AG04450 (cell line): ENCODE measurements around the gene TMEM271. TPM values are rescaled to one million over a fixed set of nuclear protein-coding genes. Genes with fewer than 3 reads are reported as not detected.

Experiments used
- CTCF ChIA-PET: fragments of 300-600, 350-600 bp; formaldehyde crosslinking; extraction: SDS; loops from one replicate; lab custom pipeline; 2022; ENCODE audit warnings: antibody characterized with exemption, inconsistent platforms; lab: Charles Lee
- POLR2A ChIA-PET: fragments of 350-600 bp; formaldehyde crosslinking; extraction: SDS; loops from one replicate; lab custom pipeline; 2021; ENCODE audit warnings: antibody characterized with exemption, inconsistent platforms; lab: Yijun Ruan, JAX
- DNase-seq: peaks from one replicate; pipeline ENCODE4 v3.0.0-alpha.2; 2011; ENCODE audit warnings: low read depth, low spot score
- H3K27ac ChIP-seq: one replicate; pipeline ENCODE4 v1.5.1; 2012; ENCODE audit warnings: low read depth, low read length, control low read depth
- H3K27me3 ChIP-seq: one replicate; pipeline ENCODE4 v1.6.0; 2012; ENCODE audit warnings: low read length; ENCODE audit not compliant: control insufficient read depth, insufficient read depth
- H3K4me3 ChIP-seq: 2 replicates; pipeline ENCODE4 v1.5.1; 2011; ENCODE audit warnings: mild to moderate bottlenecking, low read depth, low read length, control low read depth
- H3K9me3 ChIP-seq: 2 replicates; pipeline ENCODE4 v1.5.1; 2012; ENCODE audit warnings: low read length; ENCODE audit not compliant: control insufficient read depth, insufficient read depth
- polyA plus RNA-seq: library from polyadenylated mRNA; depleted of rRNA; stranded (reverse); fragments of >200 nt; gene quantifications from 2 replicates; pipeline ENCODE4 v1.2.3, GENCODE V29; 2011
- TF ChIP-seq, protein P1 (sequence below): IDR thresholded peaks from 2 replicates; pipeline ENCODE4 v1.5.1; 2011; ENCODE audit warnings: low read depth, low read length, control low read depth, inconsistent platforms

Gene TMEM271
- polyA plus RNA-seq, 1 experiment, result not detected

DNA sequence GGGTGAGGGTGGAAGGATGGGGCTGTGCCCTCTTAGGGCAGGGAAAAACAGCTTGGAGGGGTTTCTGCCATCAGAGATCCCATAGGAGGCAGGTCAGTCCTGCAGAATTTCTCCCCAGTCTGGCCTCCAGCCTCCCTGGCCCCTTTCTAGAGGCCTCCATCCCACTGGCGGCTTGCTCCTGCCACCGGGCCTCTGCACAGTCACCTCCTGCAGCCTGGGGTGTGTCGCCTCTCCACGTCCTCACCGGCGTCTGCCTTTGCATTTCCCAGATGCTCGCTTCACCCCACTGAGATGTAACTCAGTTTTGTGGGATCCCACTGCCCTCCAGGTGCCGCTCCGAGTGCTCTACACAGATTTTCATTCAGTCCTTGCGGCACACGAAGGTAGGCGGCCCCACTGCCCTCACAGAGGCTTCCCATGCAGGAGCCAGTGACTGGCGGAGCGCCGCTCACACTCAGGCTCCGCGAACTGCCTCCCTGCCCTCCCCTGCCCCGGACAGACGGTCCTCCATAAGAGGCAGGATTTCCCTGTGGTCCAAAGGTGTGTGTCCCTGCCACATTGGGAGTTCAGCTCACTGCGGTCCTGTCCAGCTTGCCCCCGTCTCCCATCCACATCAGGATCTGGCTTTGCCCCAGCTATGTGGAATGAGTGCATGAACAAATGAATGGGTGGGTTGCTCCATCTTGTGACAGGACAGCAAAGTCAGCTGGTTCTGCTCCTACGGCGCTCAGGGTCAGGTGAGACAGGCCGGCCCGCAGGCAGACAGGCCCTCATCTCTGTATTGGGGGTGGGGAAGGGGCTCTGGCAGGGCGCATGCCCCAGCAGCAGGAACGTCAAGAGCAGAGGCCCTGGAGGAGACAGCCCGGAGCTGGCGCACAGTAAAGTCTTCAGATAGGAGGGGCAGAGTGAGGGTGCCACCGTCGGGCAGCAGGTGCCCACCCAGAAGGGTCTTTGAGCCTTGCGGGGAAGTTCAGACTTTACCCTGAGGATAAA is 2.7 kb upstream of the TMEM271 start:
- Histone ChIP-seq H3K9me3 (no peaks in the 10 kb centered on the region; the same call in 1 of the 2 replicates), H3K27ac (no peak overlapping the region), H3K27me3 (peaks cover 42% of the 10 kb centered on the region), H3K4me3 (no peak overlapping the region)
- ChIA-PET CTCF (no interaction called here), POLR2A (no interaction called here)
- no peak for DNase-seq
- TF ChIP-seq, protein P1, sequence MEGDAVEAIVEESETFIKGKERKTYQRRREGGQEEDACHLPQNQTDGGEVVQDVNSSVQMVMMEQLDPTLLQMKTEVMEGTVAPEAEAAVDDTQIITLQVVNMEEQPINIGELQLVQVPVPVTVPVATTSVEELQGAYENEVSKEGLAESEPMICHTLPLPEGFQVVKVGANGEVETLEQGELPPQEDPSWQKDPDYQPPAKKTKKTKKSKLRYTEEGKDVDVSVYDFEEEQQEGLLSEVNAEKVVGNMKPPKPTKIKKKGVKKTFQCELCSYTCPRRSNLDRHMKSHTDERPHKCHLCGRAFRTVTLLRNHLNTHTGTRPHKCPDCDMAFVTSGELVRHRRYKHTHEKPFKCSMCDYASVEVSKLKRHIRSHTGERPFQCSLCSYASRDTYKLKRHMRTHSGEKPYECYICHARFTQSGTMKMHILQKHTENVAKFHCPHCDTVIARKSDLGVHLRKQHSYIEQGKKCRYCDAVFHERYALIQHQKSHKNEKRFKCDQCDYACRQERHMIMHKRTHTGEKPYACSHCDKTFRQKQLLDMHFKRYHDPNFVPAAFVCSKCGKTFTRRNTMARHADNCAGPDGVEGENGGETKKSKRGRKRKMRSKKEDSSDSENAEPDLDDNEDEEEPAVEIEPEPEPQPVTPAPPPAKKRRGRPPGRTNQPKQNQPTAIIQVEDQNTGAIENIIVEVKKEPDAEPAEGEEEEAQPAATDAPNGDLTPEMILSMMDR, result no peak

DNA sequence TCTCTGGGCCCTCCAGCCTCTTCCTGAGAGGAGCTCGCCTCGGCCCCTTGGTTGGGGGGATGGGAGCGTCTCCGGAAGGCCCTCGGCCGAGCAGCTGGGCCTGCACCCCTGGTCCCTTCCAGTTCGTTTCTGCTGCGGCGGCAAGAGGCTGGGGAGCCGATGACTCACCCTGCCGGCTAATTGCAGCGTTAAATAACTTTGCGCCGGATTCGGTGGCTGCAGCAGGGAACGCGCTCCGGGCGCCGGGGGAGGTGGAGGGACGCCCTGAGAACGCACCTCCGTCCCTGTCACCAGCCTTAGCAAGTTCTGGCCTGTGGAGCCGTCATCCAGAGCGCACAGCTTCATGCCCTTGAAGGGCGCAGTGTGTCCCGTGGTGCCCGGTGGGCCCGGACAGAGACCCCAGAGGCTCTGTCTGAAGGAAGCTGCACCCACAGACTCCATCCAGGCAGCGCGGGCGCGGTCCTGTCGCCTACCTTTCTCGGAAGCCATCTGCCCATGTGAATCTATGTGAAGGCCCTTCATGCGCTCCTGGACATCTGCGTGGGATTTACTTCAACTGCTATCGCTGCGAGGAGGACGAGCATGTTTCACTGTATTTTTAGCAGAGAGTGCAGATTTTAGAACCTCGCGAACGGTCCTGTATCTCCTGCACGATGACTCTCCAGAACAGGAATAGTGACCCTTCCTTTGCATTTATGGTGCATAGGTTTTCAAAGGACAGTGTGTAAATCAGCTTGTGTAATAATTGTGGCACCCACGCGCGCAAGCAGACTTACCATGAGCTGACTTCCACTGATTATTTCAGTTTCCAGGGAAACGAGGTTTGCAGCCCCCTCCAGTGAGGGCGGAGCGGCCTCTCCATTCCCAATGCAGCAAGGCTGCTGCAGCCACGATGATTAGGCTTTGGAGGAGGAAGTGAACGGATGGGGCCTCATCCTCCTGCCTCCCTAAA is 1.7 kb upstream of the TMEM271 start:
- no peak for DNase-seq

DNA sequence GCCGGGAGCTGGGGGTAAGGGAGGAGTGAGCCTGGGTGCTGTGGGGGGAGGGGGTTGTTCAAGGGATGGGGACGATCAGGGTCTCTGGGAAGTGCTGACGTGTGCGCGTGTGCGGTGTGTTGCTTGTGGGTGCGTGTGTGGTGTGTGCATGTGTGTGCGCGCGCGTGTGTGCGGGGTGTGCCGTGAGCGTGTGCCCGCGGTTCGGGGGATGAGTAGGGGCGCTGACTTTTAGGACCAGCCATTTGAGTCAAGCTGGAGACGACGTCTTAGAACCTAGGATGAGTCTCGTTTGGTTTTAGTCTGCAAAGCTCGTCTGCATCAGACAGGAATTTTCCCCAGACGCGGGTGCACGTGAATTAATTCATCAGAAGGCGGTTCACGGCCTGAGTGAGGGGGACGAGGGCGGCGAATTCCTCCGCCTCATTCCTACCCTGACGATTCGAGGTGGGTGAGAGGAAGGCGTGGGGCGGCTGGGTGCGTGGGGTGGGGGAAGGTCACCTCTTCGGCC is 950 bp upstream of the TMEM271 start:
- CTCF ChIA-PET, result no interaction called here
- TF ChIP-seq, protein P1, result no peak
- DNase-seq, result no peak
- Histone ChIP-seq H3K27ac (no peak overlapping the region), H3K9me3 (no peaks in the 10 kb centered on the region; the same call in 1 of the 2 replicates), H3K4me3 (no peak overlapping the region), H3K27me3 (peaks cover 52% of the 10 kb centered on the region)
- POLR2A ChIA-PET, result no interaction called here

More for the DNA sequence above, 1.7 kb upstream of the TMEM271 start:
- peaks cover 50% of the 10 kb centered on the region for H3K27me3 ChIP-seq
- ChIA-PET CTCF (no interaction called here), POLR2A (no interaction called here)
- no peak overlapping the region for H3K4me3 ChIP-seq
- no peaks in the 10 kb centered on the region; the same call in 1 of the 2 replicates for H3K9me3 ChIP-seq
- no peak overlapping the region for H3K27ac ChIP-seq
- TF ChIP-seq, protein P1, result no peak

DNA sequence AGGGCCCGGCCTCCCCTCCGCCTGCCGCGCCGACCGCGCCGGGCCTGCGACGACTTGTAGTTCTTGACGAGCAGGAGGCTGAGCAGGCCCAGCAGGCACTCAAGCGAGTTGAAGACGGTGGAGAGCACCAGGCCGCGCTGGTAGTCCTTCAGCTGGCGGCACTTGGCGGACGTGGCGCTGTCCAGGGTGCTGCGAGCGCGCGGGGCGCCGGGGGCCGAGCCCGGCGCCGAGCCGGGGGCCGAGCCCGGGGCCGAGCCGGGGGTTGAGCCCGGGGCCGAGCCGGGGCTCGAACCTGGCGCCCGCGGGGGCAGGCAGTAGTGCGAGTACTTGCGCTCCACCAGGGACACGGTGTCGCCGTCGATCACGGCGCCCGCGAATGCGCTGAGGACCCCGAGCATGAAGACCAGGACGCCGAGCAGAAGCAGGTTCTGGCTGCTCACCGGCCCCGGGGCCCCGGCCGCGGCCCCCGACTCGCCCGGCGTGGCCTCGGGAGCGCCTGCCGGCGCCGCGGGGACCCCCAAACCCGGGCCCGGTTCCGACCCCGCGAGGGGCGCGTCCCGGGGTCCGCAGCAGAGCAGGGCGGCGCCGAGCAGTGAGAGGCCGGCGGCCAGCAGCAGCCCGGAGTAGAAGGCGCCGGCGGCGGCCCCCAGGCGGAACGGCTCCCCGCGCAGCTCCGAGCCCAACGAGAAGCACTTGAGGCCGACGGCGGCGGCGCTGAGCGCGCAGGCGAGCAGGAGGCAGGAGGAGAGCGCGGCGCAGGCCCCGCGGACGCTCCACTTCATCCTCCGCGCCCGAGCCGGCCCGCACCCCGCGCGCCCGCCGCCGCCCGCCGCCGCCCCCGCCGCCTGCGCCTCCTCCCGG is 584 bp downstream of the TMEM271 start:
- DNase-seq, result no peak
- ChIA-PET CTCF (no interaction called here), POLR2A (no interaction called here)
- no peak overlapping the region for H3K4me3 ChIP-seq
- no peak overlapping the region for H3K27ac ChIP-seq
- TF ChIP-seq, protein P1, result no peak
- no peaks in the 10 kb centered on the region; the same call in 1 of the 2 replicates for H3K9me3 ChIP-seq
- peaks cover 49% of the 10 kb centered on the region for H3K27me3 ChIP-seq
